Osteoblast (primary cell): ENCODE results near the gene ACACB. TPM values are rescaled to one million over a fixed set of nuclear protein-coding genes. Genes with fewer than 3 reads are reported as not detected.

Experiments used
- DNase-seq: peaks from one replicate; pipeline ENCODE4 v3.0.0; 2011; ENCODE audit warnings: low spot score, mixed read lengths; ENCODE audit not compliant: insufficient read length; ENCODE audit errors: missing footprints
- H2AFZ ChIP-seq: 2 replicates; pipeline ENCODE4 v1.6.0; 2011; ENCODE audit warnings: mild to moderate bottlenecking, low read length
- H3K27ac ChIP-seq: 2 replicates; pipeline ENCODE4 v1.5.1; 2011; ENCODE audit warnings: mild to moderate bottlenecking, low read depth, low read length, moderate library complexity
- H3K27me3 ChIP-seq: 2 replicates; pipeline ENCODE4 v1.6.0; 2012; ENCODE audit warnings: mild to moderate bottlenecking, control low read depth, inconsistent platforms, low read length, moderate library complexity; ENCODE audit not compliant: insufficient read depth
- H3K36me3 ChIP-seq: 2 replicates; pipeline ENCODE4 v1.5.1; 2011; ENCODE audit warnings: mild to moderate bottlenecking, low read length, control low read depth, moderate library complexity; ENCODE audit not compliant: insufficient read depth
- H3K4me1 ChIP-seq: 2 replicates; pipeline ENCODE4 v1.5.1; 2011; ENCODE audit warnings: mild to moderate bottlenecking, low read length, control low read depth, moderate library complexity; ENCODE audit not compliant: insufficient read depth
- H3K4me2 ChIP-seq: 2 replicates; pipeline ENCODE4 v1.6.0; 2011; ENCODE audit warnings: mild to moderate bottlenecking, low read length; ENCODE audit not compliant: insufficient read depth
- H3K4me3 ChIP-seq: fragments of 200-600 bp; sonication (generic); 3 replicates; pipeline ENCODE4 v1.5.1; 2012; ENCODE audit warnings: mild to moderate bottlenecking, low read length, inconsistent platforms; ENCODE audit not compliant: insufficient read depth
- H3K79me2 ChIP-seq: 2 replicates; pipeline ENCODE4 v1.6.0; 2012; ENCODE audit warnings: mild to moderate bottlenecking, low read length, control low read depth, inconsistent platforms; ENCODE audit not compliant: insufficient read depth
- H3K9me3 ChIP-seq: 2 replicates; pipeline ENCODE4 v1.5.1; 2011; ENCODE audit warnings: low read depth, low read length, control low read depth
- H4K20me1 ChIP-seq: 2 replicates; pipeline ENCODE4 v1.6.0; 2012; ENCODE audit warnings: mild to moderate bottlenecking, low read length, control low read depth; ENCODE audit not compliant: insufficient read depth
- CTCF ChIP-seq: IDR thresholded peaks from 2 replicates; pipeline ENCODE4 v1.5.1; 2011; ENCODE audit warnings: mild to moderate bottlenecking, low read depth, low read length, moderate library complexity; ENCODE audit errors: extremely low read depth
- total RNA-seq: library from RNA; depleted of rRNA; stranded (reverse); fragments of >200 nt; gene quantifications from 2 replicates; pipeline ENCODE4 v1.2.3, GENCODE V29; 2012

The ACACB gene
- total RNA-seq, 1 donor = 13.8 TPM

- Histone ChIP-seq H4K20me1 (no peaks in the 10 kb centered on the region), H3K4me3 (no peak overlapping the region), H3K27ac (no peak overlapping the region), H3K9me3 (no peaks in the 10 kb centered on the region), H2AFZ (peak overlapping the region; percentile 15), H3K36me3 (no peaks in the 10 kb centered on the region), H3K4me1 (no peaks in the 10 kb centered on the region), H3K79me2 (no peaks in the 10 kb centered on the region), H3K4me2 (no peak overlapping the region), H3K27me3 (peaks cover 6% of the 10 kb centered on the region)
- TF ChIP-seq CTCF = no peak
- DNase-seq = peak; percentile 61
These were observed 15.0 kb downstream of the ACACB start for GRCh38 chr12:109131154-109132050.

- no peaks in the 10 kb centered on the region for H3K79me2 ChIP-seq
- DNase-seq = peak; percentile 82
These were observed 18.0 kb downstream of the ACACB start for GRCh38 chr12:109134186-109134917.

GRCh38 chr12:109137055-109137454, 20.7 kb downstream of the ACACB start:
- Histone ChIP-seq H3K27ac (no peak overlapping the region), H4K20me1 (no peaks in the 10 kb centered on the region), H3K4me1 (no peaks in the 10 kb centered on the region), H3K4me3 (no peak overlapping the region), H3K36me3 (no peaks in the 10 kb centered on the region), H2AFZ (no peak overlapping the region), H3K79me2 (no peaks in the 10 kb centered on the region), H3K27me3 (peaks cover 6% of the 10 kb centered on the region), H3K9me3 (no peaks in the 10 kb centered on the region), H3K4me2 (no peak overlapping the region)
- no peak for TF ChIP-seq CTCF
- DNase-seq = no peak

More at GRCh38 chr12:109134186-109134917, 18.0 kb downstream of the ACACB start:
- peak; percentile 62 for TF ChIP-seq CTCF
- Histone ChIP-seq H3K4me3 (no peak overlapping the region), H2AFZ (no peak overlapping the region), H3K4me2 (no peak overlapping the region), H3K9me3 (no peaks in the 10 kb centered on the region), H4K20me1 (no peaks in the 10 kb centered on the region), H3K27ac (no peak overlapping the region), H3K36me3 (no peaks in the 10 kb centered on the region), H3K4me1 (no peaks in the 10 kb centered on the region), H3K27me3 (peaks cover 6% of the 10 kb centered on the region)

- no peaks in the 10 kb centered on the region for H3K4me1 ChIP-seq
- no peak for DNase-seq
- no peak overlapping the region for H3K4me2 ChIP-seq
These were observed 23.0 kb downstream of the ACACB start for GRCh38 chr12:109139360-109139759.

More at GRCh38 chr12:109139360-109139759, 23.0 kb downstream of the ACACB start:
- no peaks in the 10 kb centered on the region for H3K79me2 ChIP-seq
- no peaks in the 10 kb centered on the region for H4K20me1 ChIP-seq
- H3K36me3 ChIP-seq = no peaks in the 10 kb centered on the region
- H3K9me3 ChIP-seq = no peaks in the 10 kb centered on the region
- H3K4me3 ChIP-seq = no peak overlapping the region
- no peak overlapping the region for H3K27ac ChIP-seq
- H2AFZ ChIP-seq = no peak overlapping the region
- TF ChIP-seq CTCF = no peak
- H3K27me3 ChIP-seq = no peaks in the 10 kb centered on the region
